ENCODE results near the gene EMC9.

DNA sequence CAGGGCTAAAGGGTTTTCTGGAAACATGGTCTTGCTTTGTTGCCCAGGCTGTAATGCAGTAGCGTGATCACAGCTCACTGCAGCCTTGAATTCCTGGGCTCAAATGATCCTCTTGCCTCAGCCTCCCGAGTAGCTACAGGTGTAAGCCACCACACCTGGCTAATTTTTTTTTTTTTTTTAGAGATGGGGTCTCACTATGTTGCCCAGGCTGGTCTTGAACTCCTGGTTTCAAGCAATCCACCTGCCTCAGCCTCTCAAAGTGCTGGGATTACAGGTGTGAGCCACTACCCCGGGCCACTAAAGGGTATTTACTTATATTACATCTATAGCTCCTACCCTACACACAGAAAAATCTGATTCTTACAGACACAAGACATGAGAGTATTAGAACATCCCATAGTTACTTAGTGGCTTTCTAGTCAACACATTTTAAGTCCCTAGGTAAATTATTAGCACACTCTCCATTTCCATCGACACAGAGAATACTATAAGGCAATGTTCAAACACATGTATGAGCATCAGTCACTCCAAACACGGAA lies 33.0 kb downstream of the EMC9 start:
- TF ChIP-seq, protein P1, sequence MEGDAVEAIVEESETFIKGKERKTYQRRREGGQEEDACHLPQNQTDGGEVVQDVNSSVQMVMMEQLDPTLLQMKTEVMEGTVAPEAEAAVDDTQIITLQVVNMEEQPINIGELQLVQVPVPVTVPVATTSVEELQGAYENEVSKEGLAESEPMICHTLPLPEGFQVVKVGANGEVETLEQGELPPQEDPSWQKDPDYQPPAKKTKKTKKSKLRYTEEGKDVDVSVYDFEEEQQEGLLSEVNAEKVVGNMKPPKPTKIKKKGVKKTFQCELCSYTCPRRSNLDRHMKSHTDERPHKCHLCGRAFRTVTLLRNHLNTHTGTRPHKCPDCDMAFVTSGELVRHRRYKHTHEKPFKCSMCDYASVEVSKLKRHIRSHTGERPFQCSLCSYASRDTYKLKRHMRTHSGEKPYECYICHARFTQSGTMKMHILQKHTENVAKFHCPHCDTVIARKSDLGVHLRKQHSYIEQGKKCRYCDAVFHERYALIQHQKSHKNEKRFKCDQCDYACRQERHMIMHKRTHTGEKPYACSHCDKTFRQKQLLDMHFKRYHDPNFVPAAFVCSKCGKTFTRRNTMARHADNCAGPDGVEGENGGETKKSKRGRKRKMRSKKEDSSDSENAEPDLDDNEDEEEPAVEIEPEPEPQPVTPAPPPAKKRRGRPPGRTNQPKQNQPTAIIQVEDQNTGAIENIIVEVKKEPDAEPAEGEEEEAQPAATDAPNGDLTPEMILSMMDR (IDR thresholded peaks at IDR 0.05 in 4 of 5, conservative IDR thresholded peaks at IDR 0.05 in 1 of 5), result no peak
- TF ChIP-seq POLR2A (IDR thresholded peaks at IDR 0.05), result no peak
